ENCODE results near the gene PTPRD. TPM values are rescaled to one million over a fixed set of nuclear protein-coding genes. Genes with fewer than 3 reads are reported as not detected.

PTPRD gene
- total RNA-seq, 1 donor from 2014 or later: 15.6 TPM

GRCh38 chr9:8696516-8696915 is 1916.3 kb downstream of the PTPRD start:
- H3K9me3 ChIP-seq (replicated peaks): no peaks in the 10 kb centered on the region
- H3K27ac ChIP-seq (replicated peaks): no peak overlapping the region
- H3K4me1 ChIP-seq: no peaks in the 10 kb centered on the region
- intact Hi-C loops (cut with micrococcal nuclease): no loop called here
- TF ChIP-seq CTCF (IDR thresholded peaks at IDR 0.05; ENCODE audit: borderline replicate concordance): no peak
- H3K4me3 ChIP-seq: no peak overlapping the region
- H3K27me3 ChIP-seq (ENCODE audit: low read depth): no peaks in the 10 kb centered on the region
- no peaks in the 10 kb centered on the region for H3K36me3 ChIP-seq
- no peak for DNase-seq

GRCh38 chr9:8694983-8695588 is 1917.7 kb downstream of the PTPRD start:
- no peak for TF ChIP-seq CTCF (IDR thresholded peaks at IDR 0.05; ENCODE audit: borderline replicate concordance)
- H3K9me3 ChIP-seq (replicated peaks): no peaks in the 10 kb centered on the region
- H3K4me1 ChIP-seq: no peaks in the 10 kb centered on the region
- no peak overlapping the region for H3K27ac ChIP-seq (replicated peaks)
- intact Hi-C loops (cut with micrococcal nuclease): no loop called here
- no peak overlapping the region for H3K4me3 ChIP-seq
- H3K27me3 ChIP-seq (ENCODE audit: low read depth): no peaks in the 10 kb centered on the region
- no peaks in the 10 kb centered on the region for H3K36me3 ChIP-seq
- DNase-seq: no peak

GRCh38 chr9:8693464-8693863 is 1919.3 kb downstream of the PTPRD start:
- Histone ChIP-seq H3K27me3 (ENCODE audit: low read depth) (no peaks in the 10 kb centered on the region), H3K4me3 (no peak overlapping the region), H3K36me3 (no peaks in the 10 kb centered on the region), H3K9me3 (replicated peaks) (no peaks in the 10 kb centered on the region), H3K27ac (replicated peaks) (no peak overlapping the region), H3K4me1 (no peaks in the 10 kb centered on the region)
- TF ChIP-seq CTCF (IDR thresholded peaks at IDR 0.05; ENCODE audit: borderline replicate concordance): no peak
- no peak for DNase-seq
- intact Hi-C loops (cut with micrococcal nuclease): no loop called here

- no peak for TF ChIP-seq CTCF (IDR thresholded peaks at IDR 0.05; ENCODE audit: borderline replicate concordance)
- Histone ChIP-seq H3K4me3 (no peak overlapping the region), H3K27ac (replicated peaks) (peak overlapping the region; percentile 43), H3K27me3 (ENCODE audit: low read depth) (no peaks in the 10 kb centered on the region), H3K9me3 (replicated peaks) (no peaks in the 10 kb centered on the region), H3K4me1 (no peaks in the 10 kb centered on the region), H3K36me3 (no peaks in the 10 kb centered on the region)
- intact Hi-C loops (cut with micrococcal nuclease): no loop called here
- no peak for DNase-seq
These were observed 1926.3 kb downstream of the PTPRD start for GRCh38 chr9:8686516-8686915.

GRCh38 chr9:8685825-8686224 is 1927.0 kb downstream of the PTPRD start:
- no peaks in the 10 kb centered on the region for H3K36me3 ChIP-seq
- H3K4me1 ChIP-seq: no peaks in the 10 kb centered on the region
- intact Hi-C loops (cut with micrococcal nuclease): no loop called here
- DNase-seq: no peak
- H3K27ac ChIP-seq (replicated peaks): peak overlapping the region; percentile 43
- TF ChIP-seq CTCF (IDR thresholded peaks at IDR 0.05; ENCODE audit: borderline replicate concordance): no peak
- no peaks in the 10 kb centered on the region for H3K27me3 ChIP-seq (ENCODE audit: low read depth)
- no peaks in the 10 kb centered on the region for H3K9me3 ChIP-seq (replicated peaks)
- no peak overlapping the region for H3K4me3 ChIP-seq
